Fibroblast of pulmonary artery (primary cell): ENCODE results near the gene TEX29.

Experiments used
- DNase-seq: peaks from one replicate; pipeline ENCODE4 v3.0.0-alpha.2; 2010; ENCODE audit warnings: low read depth
- H3K4me3 ChIP-seq: replicated peaks from 2 replicates; pipeline ENCODE4 v1.5.1; 2011; ENCODE audit warnings: low read depth, mild to moderate bottlenecking, control low read depth, low read length, moderate library complexity
- TF ChIP-seq, protein P1 (sequence below): IDR thresholded peaks from 2 replicates; pipeline ENCODE4 v1.5.1; 2011; ENCODE audit warnings: mild to moderate bottlenecking, control low read depth, low read length, inconsistent platforms; ENCODE audit errors: missing control alignments

The TEX29 gene

DNA sequence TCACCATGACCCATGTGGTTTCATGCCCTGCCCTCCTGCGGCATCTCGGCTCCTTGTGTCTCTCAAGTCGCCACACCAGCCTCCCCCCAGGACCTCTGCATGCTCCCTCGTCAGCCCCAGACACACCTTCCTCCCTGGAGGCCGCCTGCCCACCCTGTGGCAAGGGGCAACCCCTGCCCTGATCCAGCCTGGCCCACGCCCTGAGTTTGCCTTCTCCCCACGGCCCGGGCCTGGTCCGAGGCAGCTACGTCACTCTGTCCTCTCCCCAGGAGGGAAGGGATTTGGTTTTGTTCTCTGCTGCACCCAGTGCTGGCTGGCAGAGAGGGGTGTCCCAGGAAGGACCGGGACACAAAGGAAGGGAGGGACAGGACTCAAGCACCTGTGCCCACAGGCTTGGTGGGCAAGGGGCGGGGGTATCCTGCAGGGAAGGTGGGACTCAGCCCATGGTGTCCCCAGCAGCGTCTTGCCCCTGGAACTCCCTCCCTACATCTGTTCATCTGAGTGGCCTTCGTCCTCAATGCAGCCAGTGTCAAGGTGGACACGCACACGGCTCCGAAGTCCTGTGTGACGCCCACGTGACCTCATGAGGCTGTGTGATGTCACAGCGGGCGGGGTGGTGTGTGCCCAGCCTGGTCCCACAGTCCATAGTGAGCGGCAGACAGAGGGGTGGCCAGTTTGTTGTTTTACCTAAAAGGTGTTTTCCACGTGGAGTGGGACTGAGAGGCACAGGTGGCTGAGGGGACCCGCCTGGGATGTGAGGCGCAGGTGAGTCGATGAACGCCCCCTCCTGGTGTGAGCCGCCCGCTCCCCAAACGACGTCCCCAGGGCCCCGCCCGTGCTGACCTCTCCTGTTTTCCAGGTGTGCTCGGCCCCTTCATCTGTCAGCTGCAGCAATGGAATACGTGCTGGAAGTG is at the start of gene TEX29:
TEX29 (plus strand) TSS at position 645 of the 914 bp plus-strand sequence; CDS start at position 894, 249 bp downstream.
- no peak for DNase-seq
- H3K4me3 ChIP-seq = no peak within 1 kb of the TSS
- TF ChIP-seq, protein P1, sequence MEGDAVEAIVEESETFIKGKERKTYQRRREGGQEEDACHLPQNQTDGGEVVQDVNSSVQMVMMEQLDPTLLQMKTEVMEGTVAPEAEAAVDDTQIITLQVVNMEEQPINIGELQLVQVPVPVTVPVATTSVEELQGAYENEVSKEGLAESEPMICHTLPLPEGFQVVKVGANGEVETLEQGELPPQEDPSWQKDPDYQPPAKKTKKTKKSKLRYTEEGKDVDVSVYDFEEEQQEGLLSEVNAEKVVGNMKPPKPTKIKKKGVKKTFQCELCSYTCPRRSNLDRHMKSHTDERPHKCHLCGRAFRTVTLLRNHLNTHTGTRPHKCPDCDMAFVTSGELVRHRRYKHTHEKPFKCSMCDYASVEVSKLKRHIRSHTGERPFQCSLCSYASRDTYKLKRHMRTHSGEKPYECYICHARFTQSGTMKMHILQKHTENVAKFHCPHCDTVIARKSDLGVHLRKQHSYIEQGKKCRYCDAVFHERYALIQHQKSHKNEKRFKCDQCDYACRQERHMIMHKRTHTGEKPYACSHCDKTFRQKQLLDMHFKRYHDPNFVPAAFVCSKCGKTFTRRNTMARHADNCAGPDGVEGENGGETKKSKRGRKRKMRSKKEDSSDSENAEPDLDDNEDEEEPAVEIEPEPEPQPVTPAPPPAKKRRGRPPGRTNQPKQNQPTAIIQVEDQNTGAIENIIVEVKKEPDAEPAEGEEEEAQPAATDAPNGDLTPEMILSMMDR = no peak

DNA sequence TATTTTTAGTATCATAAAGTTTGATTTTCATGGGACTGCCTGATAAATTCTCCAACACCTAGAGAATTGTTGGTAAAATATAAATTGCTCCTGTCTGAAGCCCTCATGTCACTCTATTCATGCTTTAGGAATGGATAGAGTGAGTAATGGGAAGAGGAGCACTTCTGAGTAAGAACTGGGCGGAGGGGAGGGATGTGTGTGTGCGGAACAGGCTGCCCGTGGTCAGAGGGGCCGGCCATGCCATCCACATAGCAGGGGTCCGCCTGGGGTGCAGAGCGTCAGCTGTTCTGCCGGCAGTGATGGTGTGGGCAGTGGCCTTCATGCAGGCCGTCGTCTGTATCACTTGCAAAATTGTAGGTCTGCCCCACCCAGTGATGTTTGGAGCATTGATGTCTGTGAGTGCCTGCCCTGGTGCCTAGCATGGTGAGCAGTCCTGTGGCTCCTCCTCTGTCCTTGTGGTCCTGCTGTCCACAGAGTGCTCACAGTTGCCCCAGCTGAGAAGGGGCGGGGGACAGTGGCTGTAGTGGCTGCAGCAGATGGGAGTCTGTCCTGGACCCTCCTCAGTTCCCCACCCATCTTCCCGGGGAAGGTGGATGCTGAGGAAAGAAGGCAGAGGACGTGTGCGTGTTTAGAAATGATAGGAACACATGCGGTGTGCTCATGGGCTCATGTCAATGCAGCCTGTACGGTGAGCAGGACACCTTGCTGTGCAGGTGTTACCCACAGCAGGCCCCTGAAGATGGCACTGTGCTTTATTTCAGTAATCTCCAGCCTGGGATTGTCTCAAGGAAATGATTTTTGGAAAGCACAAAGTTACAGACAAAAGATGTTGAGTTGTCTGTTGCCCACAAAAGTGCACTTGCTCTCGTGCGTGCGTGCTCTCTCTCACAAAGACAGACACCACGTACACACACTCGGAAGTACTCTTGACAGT is 49.4 kb upstream of the TEX29 start:
- TF ChIP-seq, protein P1 = no peak
- DNase-seq = no peak
- H3K4me3 ChIP-seq = no peak overlapping the region

DNA sequence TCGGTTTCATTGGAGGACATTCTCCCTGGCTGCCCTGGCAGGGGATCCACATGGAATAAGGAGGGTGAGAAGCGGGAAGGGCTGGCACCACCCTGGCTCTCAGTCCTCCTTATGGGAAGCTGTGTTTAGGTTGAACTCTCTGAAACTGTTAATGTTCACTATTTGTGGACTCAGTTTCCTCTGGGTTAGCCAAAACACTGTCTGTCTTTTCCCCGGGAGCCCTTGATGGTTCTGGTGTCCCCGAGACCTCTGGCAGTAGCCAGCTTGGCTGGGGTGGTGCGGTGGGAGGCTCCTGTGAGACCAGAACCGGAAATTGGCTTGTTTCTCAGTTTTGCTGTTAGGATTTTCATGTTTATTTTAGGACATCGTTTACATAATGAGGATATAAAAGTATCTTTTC is 48.3 kb upstream of the TEX29 start:
- no peak for DNase-seq
- H3K4me3 ChIP-seq = no peak overlapping the region
- TF ChIP-seq, protein P1 = no peak

DNA sequence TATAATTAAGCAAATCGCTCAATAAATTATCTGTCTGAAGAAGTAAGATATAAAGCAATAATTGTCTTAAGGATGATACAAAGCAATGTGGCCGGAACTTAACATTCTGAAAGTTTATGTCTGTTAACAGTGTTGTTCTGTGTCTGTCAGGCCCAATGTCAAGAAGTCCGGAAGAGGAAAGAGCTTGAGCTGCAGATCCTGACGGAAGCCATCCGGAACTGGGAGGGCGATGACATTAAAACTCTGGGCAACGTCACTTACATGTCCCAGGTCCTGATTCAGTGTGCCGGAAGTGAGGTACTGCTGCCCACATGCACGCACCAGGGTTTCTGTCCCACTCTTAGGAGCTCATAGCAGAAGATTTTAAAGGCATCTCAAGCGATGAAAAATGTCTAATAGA is 45.1 kb upstream of the TEX29 start:
- TF ChIP-seq, protein P1 = no peak
- DNase-seq = peak; percentile 6
- H3K4me3 ChIP-seq = no peak overlapping the region

DNA sequence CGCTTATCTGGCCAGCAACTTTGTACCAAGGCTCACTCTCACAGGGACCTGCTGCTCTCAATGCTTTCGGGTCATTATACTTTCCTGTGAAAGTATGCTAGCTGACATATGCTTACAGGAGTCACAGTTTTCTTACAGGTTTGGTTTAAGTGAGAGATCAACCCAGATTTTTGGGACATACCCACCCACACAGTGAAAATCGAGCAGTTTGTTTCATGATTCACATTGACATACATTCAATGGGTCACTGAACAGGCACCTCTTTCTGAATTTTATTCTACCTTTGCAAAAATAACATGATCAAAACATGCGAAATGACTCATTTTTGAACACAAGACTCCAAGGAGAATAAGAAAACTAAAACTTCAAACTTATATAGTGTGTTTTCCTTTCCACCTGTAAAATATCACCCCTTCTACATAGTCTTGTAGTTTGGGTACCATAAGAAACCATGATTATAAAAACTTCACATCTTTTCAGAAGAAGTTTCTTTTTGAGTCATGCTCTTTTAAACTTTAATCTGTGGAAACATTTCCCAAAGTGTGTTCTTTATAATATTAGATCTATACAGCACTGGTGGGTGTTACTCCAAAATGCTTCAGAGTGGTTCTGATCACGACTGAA is 44.3 kb upstream of the TEX29 start:
- no peak overlapping the region for H3K4me3 ChIP-seq
- TF ChIP-seq, protein P1 = no peak
- no peak for DNase-seq

DNA sequence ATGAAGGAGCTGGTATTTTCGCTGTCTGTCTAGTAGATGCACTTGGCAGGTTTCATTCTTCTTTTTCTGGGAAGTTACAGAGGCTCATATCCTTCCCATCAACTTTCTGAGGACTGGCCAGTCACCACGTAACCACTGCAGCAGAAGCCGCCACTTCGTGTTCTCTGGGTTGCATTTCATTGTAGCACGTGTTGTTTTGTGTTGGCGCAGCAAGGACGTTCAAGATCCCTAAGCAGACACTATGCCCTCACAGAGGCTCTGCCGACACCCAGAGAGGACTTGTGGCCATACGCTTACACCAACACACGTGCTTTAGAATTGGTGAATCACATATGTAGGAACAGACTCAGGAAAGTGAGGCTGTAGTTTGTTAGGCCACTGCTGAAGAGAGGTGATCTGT is 42.2 kb upstream of the TEX29 start:
- DNase-seq = no peak
- no peak overlapping the region for H3K4me3 ChIP-seq
- TF ChIP-seq, protein P1 = no peak
